ENCODE results near the gene C1QTNF3.
"Not testable (repeated sequence)": the region's sequence is repeated elsewhere in the genome, so short reads cannot be mapped to it uniquely, and the experiment has no call there.

Gene C1QTNF3

DNA sequence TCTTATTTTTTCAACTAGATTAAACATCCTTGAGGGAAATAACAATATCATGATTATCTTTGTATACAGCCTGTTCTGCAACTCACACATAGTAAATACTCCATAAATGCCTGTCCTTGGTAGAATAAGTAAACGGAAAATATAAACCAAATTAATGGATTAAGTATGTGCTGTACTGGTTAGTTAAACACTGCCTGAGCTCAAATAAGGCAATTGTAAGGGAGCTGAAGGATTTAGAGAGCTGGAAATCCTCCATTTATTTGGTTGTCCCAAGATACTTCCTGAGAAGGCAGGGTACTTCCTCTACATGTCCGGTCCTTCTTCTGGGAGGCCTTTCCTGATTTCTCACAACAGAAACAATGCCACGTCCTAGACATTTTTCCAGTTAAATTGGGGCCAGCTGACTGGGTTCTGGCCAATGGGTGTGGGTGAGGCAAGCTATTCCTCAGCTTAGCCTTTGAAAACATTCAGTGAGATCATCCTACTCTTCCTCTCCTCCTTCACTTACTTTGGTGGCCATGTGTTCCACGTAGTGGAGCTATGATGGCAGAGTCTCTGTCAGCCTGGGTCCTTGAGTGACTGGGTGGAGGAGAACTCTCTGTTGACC lies 8.5 kb upstream of the C1QTNF3 start:
- no peak for DNase-seq (ENCODE audit: low spot score)

DNA sequence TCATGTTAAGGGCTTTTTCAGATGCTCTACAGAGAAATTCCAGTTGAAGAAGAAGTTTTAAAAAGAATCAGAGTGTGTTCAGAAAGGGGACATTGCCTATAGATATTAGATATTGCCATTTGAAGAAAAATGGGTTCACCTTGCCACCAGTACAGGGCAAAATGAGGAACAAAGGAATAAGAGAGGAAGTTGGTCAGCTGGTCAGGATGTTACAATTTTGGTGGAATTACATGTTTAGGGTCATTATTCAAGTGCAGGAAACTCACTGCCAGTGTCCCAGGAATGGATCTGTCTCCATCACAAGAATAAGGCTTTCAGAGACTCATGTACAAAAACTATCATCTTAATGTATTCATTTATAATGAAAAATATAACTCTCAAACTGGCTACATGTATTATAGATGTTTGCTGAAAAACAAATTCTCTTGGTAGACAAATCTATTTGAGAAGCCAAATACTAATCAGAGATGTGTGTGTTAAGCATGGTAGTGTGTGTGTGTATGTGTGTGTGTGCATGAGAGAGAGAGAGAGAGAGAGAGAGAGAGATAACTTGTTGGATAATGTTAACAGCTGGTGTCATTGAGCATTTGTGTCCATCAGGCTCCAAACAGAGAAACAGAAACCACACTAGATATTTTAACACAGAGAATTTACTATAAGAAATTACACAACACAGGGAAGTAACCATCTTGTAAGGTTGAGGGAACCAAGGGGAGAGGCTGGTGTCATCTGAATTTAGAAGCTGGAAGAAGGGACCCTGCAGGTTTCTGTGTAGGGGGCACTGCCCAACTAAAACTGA lies 5.0 kb upstream of the C1QTNF3 start:
- no peak for DNase-seq (ENCODE audit: low spot score)

DNA sequence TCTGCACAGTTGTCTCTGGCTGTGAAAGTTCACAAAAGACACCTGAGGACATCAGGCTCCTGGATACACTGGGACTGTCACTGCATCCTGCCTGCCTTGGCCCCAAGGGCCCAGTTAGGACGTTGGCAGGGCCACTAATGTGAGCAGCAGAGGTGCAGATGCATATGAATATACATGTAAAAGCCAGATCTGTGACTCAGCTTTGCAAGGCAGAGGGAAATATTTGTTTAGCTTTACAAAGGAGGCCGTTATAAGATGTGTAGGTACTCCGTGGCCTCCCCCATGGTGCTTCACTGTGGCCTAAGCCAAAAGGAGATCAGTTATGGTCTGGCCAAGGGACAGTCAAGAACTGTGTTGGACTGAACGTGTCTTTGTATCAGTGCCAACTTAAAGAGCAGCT lies 4.1 kb upstream of the C1QTNF3 start:
- DNase-seq (ENCODE audit: low spot score): no peak

DNA sequence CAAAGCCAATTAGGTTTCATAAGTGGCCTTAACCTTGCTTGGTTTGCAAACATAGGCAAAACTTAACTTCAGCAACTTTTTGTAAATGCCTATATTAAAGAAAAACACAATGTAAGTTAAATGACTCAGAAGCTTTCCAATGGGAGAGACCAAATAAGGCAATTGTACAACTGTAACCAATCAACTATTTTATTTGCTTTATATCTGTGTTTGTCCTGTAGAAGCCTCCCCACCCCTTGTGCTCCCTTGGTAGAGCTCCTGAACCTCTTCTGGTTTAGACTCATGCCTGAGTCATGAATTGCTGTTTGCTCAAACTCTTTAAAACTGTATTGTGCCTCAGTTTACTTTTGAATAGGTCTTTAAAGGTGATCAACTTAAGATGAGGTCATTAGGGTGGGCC lies 3.0 kb upstream of the C1QTNF3 start:
- peak; percentile 34 for DNase-seq (ENCODE audit: low spot score)

DNA sequence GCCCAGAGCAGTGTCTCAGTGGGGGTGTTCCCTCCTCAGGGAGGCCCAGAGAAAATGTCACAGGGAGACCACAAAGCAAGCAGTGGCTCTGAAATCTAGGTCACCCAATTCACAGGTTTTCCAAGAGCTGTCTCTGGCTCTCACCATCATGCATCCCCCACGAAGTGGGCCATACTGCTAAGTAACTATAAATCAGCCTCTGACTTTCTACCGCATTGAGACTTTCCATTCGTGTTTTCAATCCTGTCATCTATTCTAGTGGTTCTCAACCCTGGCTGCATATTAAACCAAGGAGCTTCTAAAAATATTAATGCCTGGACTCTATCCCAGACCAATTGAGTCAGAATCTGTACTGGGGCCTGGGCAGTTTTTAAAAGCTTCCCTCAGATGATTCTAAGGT lies 2.0 kb upstream of the C1QTNF3 start:
- no peak for DNase-seq (ENCODE audit: low spot score)

DNA sequence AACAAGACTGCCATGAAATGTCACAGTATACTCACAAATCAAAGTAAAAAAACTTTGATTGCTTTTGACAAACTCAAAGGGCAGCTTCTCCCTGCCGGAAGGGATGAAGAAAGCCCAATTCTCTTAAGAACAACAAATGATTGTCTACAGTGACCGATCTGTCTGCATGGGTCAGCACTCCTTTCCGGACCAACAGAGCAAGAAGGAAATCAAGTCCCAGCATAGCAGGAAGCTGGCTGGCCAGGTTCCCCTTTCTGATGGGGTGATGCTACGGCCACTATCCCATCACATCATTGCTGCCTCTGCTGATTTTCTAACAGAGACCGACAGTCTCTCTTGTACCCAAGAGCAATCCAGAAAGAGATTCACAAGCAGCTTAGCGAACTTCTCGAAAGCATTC lies 692 bp downstream of the C1QTNF3 start:
- DNase-seq (ENCODE audit: low spot score): no peak

DNA sequence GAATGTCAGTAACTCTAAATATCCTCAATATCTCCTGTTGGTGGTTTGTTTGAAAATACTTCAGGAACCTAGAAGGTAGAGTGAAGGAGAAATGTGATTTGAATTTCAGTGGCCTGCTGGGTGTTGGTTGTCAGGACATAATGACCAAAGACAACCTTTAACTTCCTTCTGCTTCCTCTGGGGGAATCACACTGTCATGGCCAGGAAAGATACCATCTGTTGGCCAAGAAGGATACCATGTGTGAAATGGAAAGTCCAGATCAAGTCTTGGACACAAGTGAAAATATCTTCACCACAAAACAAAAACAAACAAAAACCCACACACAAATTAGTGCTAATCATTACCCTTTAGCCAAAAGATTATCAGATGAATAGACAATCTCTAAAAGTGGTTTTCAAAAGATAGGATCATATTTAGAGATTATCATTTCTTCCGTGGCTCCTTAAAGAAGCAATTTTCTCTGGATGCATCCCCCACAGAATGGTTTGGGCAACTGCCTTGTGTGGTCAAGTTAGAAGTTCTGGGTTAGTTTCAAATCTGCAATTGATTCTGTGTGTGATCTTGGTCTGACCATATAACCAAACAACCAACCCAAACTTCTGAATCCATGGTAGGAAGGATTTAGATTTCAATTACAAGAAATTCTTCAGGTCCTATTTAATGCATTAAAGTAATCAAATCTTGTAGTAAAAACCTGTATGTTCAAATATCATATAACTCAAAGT lies 1.6 kb downstream of the C1QTNF3 start:
- no peak for DNase-seq (ENCODE audit: low spot score)

DNA sequence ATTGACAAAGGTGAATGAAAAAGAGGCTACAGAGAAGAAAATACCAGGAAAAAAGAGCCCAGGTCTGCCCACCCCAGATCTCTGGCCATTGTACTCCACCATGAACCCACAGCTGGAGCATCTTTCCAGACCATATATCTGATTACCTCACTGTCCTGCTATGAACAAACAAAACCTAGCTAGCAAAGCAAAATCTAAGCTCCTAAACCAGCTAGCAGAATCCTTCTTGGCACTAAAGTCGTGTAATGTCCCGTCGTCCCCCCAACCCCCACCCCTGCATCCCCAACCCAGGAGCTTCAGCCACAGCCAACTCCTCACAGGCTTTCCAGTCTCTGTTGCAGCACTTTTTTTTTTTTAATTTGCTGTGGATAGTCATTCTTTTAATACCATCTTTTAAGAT lies 2.5 kb downstream of the C1QTNF3 start:
- no peak for DNase-seq (ENCODE audit: low spot score)

DNA sequence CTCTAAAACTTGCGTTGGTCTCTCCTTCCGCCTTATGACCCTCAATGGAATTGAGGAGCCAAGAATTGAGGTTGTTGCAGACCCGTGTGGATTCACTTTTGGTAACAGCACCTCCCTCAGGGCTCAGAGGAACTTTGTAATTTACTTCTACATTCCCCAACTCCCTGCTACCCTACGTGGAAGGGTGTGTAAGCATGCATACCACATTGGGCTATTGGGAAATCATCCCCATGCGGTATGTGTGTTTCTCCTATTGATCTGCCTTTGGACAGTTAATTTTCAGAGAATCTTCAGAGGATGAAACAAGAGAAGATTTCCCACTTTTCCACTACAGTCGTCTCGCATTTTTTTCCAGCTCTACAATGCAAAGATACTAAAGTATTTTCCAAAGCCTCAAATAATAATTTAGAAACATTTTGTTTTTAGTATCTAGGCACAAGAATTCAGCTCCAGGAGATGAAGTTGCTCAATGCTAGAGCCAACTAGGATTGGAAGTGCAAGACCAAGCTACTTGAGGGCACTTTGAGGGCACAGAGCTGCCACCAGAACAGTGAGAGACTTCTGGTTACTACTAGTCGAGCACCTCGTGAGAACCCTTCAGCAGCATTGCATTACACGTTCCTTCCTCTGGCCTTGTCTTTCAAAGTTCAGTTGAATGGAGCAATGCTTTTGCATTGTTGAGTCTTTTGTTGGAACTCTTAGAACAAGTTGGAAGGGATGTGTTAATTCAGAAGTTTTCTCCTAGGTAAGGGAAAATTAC lies 3.4 kb downstream of the C1QTNF3 start:
- DNase-seq (ENCODE audit: low spot score): no peak

DNA sequence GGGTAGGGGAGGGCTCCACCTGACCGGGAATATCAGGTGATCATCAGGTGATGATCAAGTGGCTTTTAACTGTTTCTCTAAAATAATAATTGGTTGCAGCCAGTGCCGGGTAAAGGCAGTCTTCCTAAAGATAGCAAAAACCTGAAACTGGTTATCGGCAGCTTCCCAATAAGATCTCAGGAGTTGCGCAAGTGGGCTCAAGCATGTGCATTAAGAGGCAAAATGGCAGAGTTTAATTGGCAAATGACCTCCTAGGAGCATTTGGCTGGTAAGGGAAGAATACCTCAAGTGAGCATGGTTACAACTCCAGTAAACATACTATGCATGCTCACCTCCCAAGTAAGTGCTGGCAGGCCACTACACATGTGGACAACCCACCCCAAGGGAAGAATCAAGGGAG lies 4.2 kb downstream of the C1QTNF3 start:
- no peak for DNase-seq (ENCODE audit: low spot score)

DNA sequence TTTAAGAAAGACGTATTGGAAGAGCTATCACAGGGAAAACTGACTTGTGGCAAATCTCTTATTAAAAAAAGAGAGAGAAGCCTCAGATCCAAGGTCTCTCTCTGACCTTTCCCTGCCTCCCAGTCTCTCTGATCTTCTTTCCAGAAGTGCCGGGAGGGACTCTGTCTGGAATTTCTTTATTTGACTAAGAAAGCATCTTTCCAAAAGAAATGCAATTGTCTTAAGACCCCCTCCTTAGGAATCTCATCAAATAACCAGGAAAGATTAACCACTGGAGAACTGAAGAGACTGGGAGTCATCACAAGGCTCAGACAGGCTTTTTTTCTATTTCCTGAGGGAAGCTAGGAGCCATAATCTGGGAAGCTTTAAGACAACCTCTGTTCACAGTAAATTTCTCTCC lies 4.6 kb downstream of the C1QTNF3 start:
- no peak for DNase-seq (ENCODE audit: low spot score)

DNA sequence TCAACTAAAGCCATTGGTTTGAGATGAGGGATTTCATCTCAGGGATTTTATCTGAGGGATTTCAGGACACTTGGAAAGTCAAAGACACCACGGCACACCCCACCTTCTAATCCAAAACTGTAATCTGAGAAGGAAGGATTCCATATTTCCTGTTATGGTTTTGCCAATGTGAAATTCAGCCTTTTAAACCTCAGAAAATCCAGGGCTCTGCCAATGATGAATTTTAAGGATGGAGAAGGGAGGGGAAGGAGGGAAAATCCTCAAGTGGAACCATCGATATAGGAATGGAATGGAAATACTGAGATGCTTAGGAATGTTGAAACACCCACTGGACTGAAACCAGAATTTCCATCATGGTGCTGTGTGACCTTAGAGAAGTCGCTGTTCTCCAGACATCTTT lies 5.3 kb downstream of the C1QTNF3 start:
- no peak for DNase-seq (ENCODE audit: low spot score)

DNA sequence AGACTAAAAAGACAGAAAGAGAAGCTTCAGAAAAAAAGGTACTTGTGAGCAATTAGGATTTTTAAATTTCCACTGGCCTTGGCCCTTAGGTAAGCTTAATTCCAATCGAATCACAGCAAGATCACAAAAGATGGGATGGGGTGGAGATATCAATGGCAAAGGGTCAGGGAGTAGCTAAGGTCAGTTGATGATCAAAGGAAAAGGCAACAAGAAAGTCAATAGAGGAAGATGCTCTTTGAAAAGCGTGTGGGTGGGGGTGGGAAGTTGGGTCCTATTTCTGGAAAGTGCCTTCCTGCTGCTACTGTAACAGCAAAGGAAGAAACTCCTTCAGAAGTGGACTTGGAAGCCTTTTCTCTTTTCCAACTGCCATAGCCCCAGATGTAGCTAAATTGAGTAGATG lies 7.3 kb downstream of the C1QTNF3 start:
- DNase-seq (ENCODE audit: low spot score): no peak

DNA sequence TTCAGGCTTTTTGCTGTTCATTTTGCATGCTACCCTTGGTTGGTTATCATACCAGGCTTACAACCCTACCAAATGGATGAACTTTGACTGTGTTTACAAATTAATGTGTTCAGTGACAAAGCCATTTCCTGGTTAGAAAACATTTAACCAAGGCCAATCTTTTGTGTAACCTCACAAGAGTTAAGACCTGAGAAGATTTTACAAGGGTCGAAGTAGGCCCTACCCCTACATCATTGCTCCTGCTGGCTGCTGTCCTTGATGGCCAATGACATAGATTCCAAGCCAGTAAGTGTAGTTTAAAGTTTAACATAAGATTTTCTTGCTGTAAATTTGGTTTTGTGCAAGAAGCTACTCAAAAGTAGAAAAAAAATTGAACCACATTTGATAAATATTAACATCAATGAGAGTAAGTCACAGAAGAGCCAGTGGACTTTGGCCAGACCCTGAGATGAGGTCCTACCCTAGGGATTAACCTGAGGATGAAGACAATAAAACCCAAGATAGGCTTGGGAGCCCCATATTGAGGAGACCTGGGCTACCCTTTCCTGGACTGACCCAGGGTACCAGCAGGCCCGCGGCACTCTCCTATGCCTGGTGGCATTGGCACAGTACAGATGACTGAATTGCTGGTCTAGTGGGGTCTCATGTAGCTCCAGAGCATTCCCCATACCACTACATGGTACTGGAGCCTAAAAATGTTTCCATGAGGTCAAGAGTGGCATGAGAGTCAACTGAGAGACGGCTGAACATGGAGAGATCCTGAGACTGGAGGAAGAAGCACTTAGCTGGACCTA lies 8.3 kb downstream of the C1QTNF3 start:
- no peak for DNase-seq (ENCODE audit: low spot score)

DNA sequence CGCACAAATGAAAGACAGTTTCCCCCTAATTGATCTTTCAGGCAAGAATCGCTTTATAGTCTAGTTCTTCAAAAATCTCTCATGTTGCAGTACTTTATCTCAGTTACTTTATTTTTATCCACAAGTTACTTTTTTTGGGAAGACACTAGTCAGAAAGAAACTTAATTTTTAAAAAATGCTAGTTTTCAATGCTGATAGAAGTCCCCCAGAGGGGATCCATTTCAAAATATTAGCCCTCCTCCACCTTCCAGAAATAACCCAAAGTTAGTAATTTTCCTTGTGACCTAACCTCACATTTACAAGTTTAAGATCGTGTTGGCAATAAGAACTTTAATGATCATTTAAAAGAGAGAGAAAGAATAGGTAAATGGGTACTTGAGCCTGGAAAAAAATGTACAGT lies 11.0 kb downstream of the C1QTNF3 start:
- DNase-seq (ENCODE audit: low spot score): no peak

DNA sequence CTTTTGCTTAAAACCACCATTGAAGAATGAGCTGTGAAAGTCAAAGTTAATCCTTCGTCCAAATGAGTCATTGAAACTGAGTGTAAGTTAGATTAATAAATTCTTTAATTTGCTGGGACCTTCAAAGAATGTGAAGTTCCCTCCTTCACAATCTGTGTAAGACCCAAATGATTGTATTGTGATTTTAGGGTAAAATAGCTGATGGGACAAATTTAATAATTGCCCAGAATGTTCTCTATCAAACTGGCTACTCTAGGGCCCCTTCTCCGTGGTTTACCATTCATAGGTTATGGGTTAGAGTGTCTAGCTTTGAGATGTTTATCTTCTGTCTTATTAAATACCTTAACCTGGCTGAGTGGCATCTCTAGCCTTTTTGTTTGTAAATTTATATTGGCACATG lies 11.9 kb downstream of the C1QTNF3 start:
- DNase-seq (ENCODE audit: low spot score): no peak

DNA sequence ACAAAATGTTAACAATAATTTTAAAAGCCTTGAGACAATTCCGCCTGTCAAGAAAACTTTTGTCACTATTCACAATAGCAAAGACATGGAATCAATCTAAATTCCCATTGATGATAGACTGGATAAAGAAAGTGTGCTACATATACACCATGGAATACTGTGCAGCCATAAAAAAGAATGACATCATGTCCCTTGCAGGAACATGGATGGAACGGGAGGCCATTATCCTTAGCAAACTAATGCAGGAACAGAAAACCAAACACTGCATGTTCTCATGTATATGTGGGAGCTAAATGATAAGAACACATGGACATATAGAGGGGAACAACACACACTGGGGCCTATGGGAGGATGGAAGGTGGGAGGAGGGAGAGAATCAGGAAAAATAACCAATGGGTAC lies 12.4 kb downstream of the C1QTNF3 start:
- DNase-seq (ENCODE audit: low spot score): not testable (repeated sequence)

DNA sequence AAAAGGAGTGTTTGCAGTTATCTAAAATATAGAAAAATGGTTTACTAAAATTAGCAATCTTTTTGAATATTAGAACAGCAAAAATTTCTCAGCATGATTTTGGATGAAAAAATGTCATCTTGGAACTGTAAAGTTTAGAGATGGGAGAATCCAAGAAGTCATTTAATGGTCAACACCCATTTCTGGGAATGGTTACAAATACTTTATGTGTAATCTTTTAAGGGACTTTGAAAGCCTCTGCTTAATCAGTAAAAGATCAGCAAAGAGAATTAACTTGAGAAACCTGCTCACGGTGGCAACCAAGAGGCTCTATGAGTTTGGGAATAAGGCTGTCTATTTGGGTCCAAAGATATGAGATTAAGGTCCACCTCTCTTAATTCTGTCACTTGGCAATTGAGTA lies 13.0 kb downstream of the C1QTNF3 start:
- no peak for DNase-seq (ENCODE audit: low spot score)

DNA sequence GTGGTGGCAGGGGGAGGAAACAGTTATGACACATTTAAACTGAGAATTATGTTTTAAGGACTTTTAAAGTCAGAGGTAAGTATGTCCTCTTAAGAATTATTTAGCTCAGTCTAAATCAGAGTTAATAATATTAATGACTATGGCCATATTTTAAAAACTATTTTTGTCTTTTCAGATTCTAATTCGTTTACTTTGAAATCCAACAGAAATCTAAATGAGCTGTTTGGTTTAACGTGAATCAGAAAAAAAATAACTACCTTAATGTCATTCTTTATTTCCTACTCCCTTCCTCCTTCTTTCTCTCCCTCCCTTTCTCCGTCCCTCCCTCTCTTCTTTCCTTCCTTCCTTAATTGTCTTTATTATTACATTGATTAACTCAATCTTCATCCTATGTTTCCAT lies 14.7 kb downstream of the C1QTNF3 start:
- DNase-seq (ENCODE audit: low spot score): no peak

DNA sequence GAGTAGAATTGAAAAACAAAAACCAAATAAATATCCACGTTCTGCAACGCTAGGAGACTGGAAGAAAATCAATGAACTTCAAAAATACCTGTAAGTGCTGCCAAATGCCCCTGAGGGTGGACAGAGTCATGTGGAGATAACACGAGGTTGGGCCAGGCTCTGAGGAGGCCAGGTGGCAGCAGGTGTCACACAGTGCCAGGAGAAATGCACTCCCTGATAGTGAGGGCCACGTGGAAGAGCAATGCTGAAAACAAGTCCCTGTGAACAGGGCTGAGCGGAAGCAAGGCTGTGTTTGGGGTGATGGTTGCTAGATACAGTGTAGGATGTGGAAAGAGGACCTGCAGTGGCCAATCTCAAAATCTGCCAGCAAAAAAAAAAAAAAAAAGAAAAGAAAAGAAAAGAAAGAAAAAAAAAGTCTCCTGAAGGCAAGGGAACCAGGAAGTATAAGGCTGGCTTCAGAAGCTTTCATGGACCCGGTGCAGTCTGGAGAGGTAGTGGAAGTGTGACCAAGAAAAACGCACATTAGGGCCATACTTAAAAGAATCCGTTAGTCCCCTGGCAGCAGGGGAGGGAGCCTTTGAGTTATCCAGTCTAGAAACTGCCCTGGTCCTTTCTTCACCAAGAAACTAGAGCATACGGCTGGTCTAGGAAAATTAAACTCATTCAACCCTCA lies 16.8 kb downstream of the C1QTNF3 start:
- no peak for DNase-seq (ENCODE audit: low spot score)

DNA sequence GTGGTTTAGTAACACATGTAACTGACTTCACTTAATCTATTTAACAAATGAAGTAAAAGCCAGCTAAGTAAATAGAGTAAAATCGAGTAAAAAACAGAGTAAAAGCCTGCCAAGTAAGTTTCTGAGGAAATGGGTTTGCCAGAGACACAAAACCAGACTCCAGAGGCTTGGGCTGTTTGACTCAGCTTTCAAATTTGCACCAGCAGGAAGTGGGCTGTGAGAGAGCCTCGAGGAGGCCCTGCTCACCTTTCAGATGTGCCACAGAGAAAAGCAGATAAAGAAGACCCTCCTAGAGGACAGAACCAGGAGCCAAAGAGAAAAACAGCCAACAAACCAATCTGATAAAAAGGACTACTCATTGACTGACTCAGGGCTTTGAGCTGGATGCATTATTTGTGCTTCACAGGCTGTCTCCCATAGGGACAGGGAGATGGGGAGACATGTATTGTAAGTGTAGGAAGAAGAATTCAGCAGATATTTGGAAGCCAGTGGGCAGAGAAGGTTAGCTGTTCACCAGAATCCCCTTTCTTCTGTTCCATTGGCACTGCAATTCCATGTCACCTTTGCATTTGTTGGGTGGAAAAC lies 20.8 kb downstream of the C1QTNF3 start:
- DNase-seq (ENCODE audit: low spot score): no peak
